IPS-18c (cell line): ENCODE data around the gene PCDH1.

ENCODE experiments used
- H3K4me3 ChIP-seq: 2 replicates; pipeline ENCODE4 v1.7.0; 2013; ENCODE audit warnings: low read depth, mild to moderate bottlenecking, low read length, moderate library complexity; ENCODE audit not compliant: insufficient read depth
- H3K9me3 ChIP-seq: one replicate; pipeline ENCODE4 v1.6.1; 2013; ENCODE audit warnings: mild to moderate bottlenecking, low read length, moderate library complexity; ENCODE audit not compliant: control insufficient read depth, insufficient read depth

The PCDH1 gene

GRCh38 chr5:141810702-141811101 lies 67.5 kb downstream of the PCDH1 start:
- Histone ChIP-seq H3K4me3 (no peak overlapping the region), H3K9me3 (no peaks in the 10 kb centered on the region)

GRCh38 chr5:141809380-141810096 lies 68.7 kb downstream of the PCDH1 start:
- H3K9me3 ChIP-seq, result no peaks in the 10 kb centered on the region
- H3K4me3 ChIP-seq, result no peak overlapping the region

GRCh38 chr5:141808857-141809256 lies 69.4 kb downstream of the PCDH1 start:
- Histone ChIP-seq H3K4me3 (no peak overlapping the region), H3K9me3 (no peaks in the 10 kb centered on the region)

GRCh38 chr5:141807732-141808131 lies 70.5 kb downstream of the PCDH1 start:
- no peaks in the 10 kb centered on the region for H3K9me3 ChIP-seq
- H3K4me3 ChIP-seq, result no peak overlapping the region

GRCh38 chr5:141807329-141807728 lies 70.9 kb downstream of the PCDH1 start:
- no peaks in the 10 kb centered on the region for H3K9me3 ChIP-seq
- H3K4me3 ChIP-seq, result no peak overlapping the region

- H3K4me3 ChIP-seq, result no peak overlapping the region; the same call in 1 of the 2 replicates
These were observed 71.6 kb downstream of the PCDH1 start for GRCh38 chr5:141806626-141807025.

GRCh38 chr5:141805874-141806595 lies 72.2 kb downstream of the PCDH1 start:
- Histone ChIP-seq H3K4me3 (no peak overlapping the region), H3K9me3 (no peaks in the 10 kb centered on the region)

More at GRCh38 chr5:141806626-141807025, 71.6 kb downstream of the PCDH1 start:
- H3K9me3 ChIP-seq, result no peaks in the 10 kb centered on the region

- Histone ChIP-seq H3K4me3 (no peak overlapping the region), H3K9me3 (no peaks in the 10 kb centered on the region)
These were observed 73.7 kb downstream of the PCDH1 start for GRCh38 chr5:141804475-141804874.
